RWPE2 (cell line): ENCODE results near the gene CCDC73.
"Not testable (repeated sequence)": the region's sequence is repeated elsewhere in the genome, so short reads cannot be mapped to it uniquely, and the experiment has no call there.

ENCODE experiments used
- ATAC-seq: fragments of 200-7000 bp; cut with Tn5 transposase; 3 replicates; pipeline ENCODE4 v1.9.1; 2021; ENCODE audit warnings: low read depth
- DNase-seq: peaks from one replicate; pipeline ENCODE4 v3.0.0-alpha.2; 2020; ENCODE audit warnings: low spot score
- H3K27ac ChIP-seq: fragments of 450-650 bp; 2 replicates; pipeline ENCODE4 v1.5.1; 2017; ENCODE audit warnings: mild to moderate bottlenecking; ENCODE audit not compliant: poor library complexity, severe bottlenecking
- H3K27me3 ChIP-seq: fragments of 250-450 bp; sonication (Bioruptor Pico); 2 replicates; pipeline ENCODE4 v1.5.1; 2021; ENCODE audit warnings: mild to moderate bottlenecking, moderate library complexity; ENCODE audit not compliant: insufficient read depth, poor library complexity, severe bottlenecking
- H3K36me3 ChIP-seq: fragments of 250-450 bp; sonication (Bioruptor Pico); 2 replicates; pipeline ENCODE4 v1.5.1; 2020; ENCODE audit warnings: low read depth, mild to moderate bottlenecking, moderate library complexity
- H3K4me1 ChIP-seq: fragments of 250-450 bp; sonication (Bioruptor Pico); 2 replicates; pipeline ENCODE4 v1.5.1; 2021; ENCODE audit warnings: mild to moderate bottlenecking, moderate library complexity; ENCODE audit not compliant: insufficient read depth, poor library complexity, severe bottlenecking
- H3K4me3 ChIP-seq: fragments of 250-450 bp; sonication (Bioruptor Pico); 2 replicates; pipeline ENCODE4 v1.5.1; 2021; ENCODE audit warnings: mild to moderate bottlenecking, moderate library complexity; ENCODE audit not compliant: severe bottlenecking
- H3K9me3 ChIP-seq: fragments of 250-450 bp; sonication (Bioruptor Pico); 2 replicates; pipeline ENCODE4 v1.5.1; 2021; ENCODE audit warnings: mild to moderate bottlenecking, moderate library complexity; ENCODE audit not compliant: severe bottlenecking
- TF ChIP-seq, protein P1 (sequence below): fragments of 450-650 bp; IDR thresholded peaks from one replicate; pipeline ENCODE4 v1.5.1; 2017; ENCODE audit warnings: mild to moderate bottlenecking, moderate library complexity; ENCODE audit not compliant: poor library complexity, severe bottlenecking

Gene CCDC73

DNA sequence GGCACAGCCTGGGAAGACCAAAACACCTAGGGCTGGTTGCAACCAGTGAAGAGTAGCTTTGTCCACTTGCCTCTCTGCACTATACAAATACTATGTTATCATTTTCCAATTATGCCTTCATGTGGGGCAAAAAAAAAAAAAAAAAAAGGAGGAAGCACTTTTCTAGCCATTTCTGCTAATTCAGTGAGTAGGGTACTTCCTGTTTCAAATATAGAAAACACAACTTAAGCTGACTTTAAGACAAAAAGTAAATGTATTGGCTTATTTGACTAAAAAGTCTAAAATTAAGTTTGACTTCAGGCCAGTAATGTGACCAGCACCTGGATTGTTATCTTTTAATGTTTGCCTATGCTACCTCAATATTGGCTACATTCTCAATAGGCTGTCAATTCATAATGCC lies 15.3 kb downstream of the CCDC73 start:
- TF ChIP-seq, protein P1, sequence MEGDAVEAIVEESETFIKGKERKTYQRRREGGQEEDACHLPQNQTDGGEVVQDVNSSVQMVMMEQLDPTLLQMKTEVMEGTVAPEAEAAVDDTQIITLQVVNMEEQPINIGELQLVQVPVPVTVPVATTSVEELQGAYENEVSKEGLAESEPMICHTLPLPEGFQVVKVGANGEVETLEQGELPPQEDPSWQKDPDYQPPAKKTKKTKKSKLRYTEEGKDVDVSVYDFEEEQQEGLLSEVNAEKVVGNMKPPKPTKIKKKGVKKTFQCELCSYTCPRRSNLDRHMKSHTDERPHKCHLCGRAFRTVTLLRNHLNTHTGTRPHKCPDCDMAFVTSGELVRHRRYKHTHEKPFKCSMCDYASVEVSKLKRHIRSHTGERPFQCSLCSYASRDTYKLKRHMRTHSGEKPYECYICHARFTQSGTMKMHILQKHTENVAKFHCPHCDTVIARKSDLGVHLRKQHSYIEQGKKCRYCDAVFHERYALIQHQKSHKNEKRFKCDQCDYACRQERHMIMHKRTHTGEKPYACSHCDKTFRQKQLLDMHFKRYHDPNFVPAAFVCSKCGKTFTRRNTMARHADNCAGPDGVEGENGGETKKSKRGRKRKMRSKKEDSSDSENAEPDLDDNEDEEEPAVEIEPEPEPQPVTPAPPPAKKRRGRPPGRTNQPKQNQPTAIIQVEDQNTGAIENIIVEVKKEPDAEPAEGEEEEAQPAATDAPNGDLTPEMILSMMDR = no peak
- H3K27ac ChIP-seq = no peak overlapping the region
- ATAC-seq = no peak

DNA sequence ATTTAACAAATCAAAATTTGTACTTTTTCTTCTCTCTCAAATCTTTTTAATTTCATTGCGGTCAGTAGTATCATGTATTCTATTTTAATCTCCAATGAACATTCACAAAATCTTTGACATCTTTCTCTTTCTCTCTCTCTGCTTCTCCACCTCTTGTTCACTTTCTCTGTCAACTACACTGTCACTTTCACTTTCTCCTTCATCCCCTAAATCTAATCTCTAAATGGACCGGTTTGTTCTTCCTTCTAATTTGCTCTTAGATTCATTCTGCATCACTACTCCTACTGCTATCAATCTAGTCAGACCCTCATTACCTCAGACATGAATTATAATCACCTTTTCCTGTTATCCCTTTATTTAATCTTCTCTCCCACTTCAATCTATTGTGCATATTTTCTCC lies 18.6 kb downstream of the CCDC73 start:
- ATAC-seq (no peak), DNase-seq (no peak)
- Histone ChIP-seq H3K4me1 (no peaks in the 10 kb centered on the region), H3K9me3 (no peaks in the 10 kb centered on the region), H3K36me3 (no peaks in the 10 kb centered on the region), H3K4me3 (no peak overlapping the region), H3K27me3 (no peaks in the 10 kb centered on the region), H3K27ac (no peak overlapping the region)
- TF ChIP-seq, protein P1 = no peak

More for the DNA sequence above, 15.3 kb downstream of the CCDC73 start:
- H3K27me3 ChIP-seq = no peaks in the 10 kb centered on the region
- H3K9me3 ChIP-seq = no peaks in the 10 kb centered on the region
- DNase-seq = no peak
- H3K36me3 ChIP-seq = no peaks in the 10 kb centered on the region
- H3K4me3 ChIP-seq = no peak overlapping the region
- H3K4me1 ChIP-seq = no peaks in the 10 kb centered on the region

DNA sequence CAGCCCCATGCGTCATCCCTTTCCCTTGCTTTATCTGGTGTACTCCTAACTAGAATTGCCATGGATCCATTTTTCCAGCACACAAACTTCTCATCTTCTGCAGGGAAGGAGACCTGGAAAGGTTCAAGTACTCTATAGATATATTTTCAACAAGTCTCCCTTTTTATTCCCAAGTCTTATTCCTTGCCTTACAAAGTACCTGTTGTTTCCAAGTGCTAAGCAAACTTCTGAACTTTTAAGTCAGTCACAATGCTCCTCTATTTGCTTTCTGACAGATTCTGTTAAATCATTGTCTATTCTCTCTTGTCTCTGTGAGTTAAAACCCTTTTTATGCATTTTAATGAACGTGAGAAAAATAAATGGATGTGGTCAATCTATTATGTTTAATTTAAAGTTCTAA lies 20.4 kb downstream of the CCDC73 start:
- H3K27me3 ChIP-seq = no peaks in the 10 kb centered on the region
- TF ChIP-seq, protein P1 = no peak
- H3K9me3 ChIP-seq = no peaks in the 10 kb centered on the region
- H3K4me1 ChIP-seq = no peaks in the 10 kb centered on the region
- H3K27ac ChIP-seq = no peak overlapping the region
- no peak for DNase-seq
- ATAC-seq = no peak
- no peaks in the 10 kb centered on the region for H3K36me3 ChIP-seq
- no peak overlapping the region for H3K4me3 ChIP-seq

DNA sequence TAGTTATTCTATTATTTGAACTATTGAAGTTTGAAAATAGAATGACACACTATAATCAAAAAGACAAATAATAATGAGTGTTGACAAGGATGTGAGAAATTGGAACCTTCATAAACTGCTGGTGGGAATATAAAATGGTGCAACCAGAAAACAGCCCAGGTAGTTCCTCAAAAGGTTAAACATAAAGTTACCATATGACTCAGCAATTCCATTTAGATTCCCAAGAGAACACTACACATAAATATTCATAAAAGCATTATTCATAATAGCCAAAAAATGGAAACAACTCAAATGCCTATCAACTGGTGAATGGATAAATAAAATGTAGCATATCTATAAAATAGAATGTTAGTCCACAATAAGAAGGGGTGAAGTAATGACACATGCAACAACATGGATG lies 21.7 kb downstream of the CCDC73 start:
- H3K36me3 ChIP-seq = no peaks in the 10 kb centered on the region
- H3K9me3 ChIP-seq = no peaks in the 10 kb centered on the region
- TF ChIP-seq, protein P1 = no peak
- no peak for DNase-seq
- no peak for ATAC-seq
- H3K4me3 ChIP-seq = no peak overlapping the region
- no peaks in the 10 kb centered on the region for H3K27me3 ChIP-seq
- H3K4me1 ChIP-seq = no peaks in the 10 kb centered on the region
- no peak overlapping the region for H3K27ac ChIP-seq

DNA sequence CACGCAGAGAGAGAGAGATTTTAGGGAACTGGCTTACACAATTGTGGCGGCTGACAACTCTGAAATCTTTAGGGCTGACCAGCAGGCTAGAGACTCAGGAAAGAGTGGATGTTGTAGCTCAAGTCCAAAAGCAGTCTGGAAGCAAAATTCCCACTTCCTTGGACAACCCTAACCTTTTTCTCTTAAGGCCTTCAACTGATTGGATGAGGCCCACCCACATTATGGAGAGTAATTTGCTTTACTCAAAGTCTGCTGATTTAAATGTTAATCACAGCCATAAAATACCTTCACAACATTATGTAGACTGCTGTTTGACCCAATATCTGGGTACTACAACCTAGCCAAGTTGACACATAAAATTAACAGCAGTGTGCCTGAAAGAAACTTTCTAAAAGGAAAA lies 32.7 kb downstream of the CCDC73 start:
- not testable (repeated sequence) for ATAC-seq, H3K9me3 ChIP-seq

More for the DNA sequence above, 32.7 kb downstream of the CCDC73 start:
- not testable (repeated sequence) for H3K27me3 ChIP-seq, H3K27ac ChIP-seq, H3K36me3 ChIP-seq, H3K4me1 ChIP-seq, H3K4me3 ChIP-seq, DNase-seq
